Right forelimb (tissue), 1 donor: ENCODE results near the gene LRRC26.
"Not testable (repeated sequence)": the region's sequence is repeated elsewhere in the genome, so short reads cannot be mapped to it uniquely, and the experiment has no call there.

ENCODE experiments used
- DNase-seq: peaks from one replicate; pipeline ENCODE4 v3.0.0-alpha.2; 2018

LRRC26 gene

DNA sequence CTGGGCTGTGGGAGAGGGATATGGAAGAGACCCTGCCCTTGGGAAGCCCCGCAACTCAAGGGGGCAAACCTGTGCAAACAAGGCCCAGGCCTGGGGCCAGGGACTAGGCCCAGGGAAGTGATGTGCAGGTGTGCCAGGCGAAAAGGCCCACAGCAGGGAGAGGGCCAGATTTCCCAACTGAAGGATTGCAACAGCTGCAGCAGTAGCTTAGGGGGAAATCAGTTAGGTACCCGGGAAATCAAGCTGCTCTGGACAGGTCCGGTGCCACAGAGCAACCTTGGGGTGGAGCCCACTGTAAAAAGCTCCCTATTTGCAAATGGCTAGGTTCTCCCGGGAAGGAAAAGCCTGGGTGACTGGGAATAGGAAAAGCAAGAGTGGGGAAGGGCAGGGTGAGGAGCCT is 20.5 kb downstream of the LRRC26 start:
- DNase-seq, result no peak

DNA sequence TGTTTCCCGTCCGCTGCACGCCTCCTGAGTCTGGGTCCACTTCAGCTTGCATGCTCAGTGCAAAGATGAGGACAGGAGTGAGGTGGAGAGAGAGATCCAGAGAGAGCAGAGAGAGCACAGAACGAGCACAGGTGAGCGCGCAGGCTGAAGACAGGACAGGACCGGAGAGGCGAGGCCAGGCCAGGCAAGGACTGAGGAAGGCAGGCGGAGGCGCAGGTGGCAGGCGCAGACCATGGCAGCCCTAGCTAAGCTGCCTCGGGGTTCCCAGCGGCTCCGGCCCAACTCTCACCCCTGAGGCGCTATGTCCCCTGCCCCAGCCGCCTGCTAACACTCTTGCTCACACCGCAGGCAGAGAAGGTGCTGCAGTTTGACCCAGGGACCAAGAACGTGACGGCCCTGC is 21.2 kb downstream of the LRRC26 start:
- no peak for DNase-seq

DNA sequence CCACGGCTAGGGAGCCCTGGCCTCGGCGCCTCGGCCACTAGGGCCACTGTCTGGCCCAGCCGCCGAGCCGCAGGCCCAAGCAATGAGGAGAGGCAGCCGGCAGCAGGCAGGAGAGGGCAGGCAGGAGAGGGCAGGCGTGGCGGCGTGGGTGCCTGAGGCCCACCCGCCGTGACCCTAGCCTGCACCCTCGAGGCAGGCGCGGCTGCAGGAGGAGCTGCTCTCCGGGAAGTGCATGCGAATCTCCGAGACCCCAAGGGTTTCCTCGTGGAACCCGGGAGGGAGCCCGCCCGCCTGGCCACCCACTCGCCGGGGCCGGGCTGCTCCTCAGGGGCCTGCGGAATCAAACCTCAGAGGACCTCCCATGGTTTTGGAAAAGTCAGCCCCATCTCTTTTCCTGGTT is 21.6 kb downstream of the LRRC26 start:
- no peak for DNase-seq

DNA sequence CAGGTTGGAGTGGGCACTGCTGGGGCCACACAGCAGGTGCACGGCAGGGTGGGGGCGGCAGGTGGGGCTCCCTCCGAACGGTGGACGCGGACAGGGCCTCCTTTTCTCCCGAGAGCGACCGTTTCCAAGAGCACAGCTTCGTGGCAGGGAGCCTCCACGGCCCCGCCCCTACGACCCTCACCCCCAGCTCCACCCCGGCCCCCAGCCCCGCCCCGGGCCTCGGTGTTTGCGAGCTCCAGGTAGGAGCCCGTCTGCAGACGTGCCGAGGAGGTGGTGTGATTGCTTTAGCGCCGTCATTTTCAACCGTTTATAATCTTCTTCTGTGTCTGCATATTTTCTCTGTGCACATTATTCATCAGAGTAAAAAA is 22.1 kb downstream of the LRRC26 start:
- no peak for DNase-seq

DNA sequence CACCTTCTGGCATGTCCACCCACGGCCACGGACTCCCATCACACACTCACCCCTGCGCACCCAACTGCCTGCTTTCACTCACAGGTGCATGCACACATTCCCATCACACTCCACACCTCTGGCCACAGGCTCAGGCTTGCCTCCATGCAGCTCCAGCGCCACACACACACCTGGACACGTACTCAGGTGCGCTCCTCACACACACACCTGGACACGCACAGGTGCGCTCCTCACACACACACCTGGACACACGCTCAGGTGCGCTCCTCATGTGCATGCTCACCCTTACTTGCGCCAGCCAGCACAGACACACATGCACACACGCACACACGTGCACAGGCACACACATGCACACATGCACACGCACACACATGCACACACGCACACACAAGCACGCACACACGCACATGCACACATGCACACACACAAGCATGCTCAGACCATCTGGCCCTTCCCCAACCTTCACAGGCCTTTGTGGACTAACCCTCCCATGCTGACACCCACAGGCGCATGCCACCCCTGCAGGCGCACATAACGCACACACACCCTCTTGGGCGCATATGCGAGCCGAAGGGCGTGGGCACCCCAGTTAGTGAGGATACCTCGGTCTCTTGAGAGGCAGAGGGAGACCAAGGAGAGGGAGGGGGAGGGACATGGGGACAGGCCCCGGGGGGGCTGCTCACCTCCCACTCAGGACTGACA is 22.6 kb downstream of the LRRC26 start:
- no peak for DNase-seq

DNA sequence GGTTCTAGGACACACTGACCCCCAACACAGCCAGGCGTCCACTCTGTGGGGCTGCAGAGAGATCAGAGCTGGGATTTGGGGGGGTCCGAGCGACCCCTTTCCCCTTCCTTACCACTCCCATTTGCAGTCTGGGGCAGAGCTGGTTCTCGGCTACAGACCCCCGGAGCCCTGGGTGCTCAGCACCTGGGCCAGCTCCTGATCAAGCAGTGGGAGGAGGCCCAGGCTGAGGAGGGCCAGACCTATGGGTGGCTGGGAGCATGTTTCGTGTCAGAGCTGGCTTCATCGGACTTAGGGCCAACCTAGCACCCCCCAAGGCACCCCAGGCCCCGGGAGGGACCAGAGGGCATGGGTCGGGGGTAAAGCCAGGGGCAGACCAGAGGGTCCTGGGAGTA is 23.3 kb downstream of the LRRC26 start:
- no peak for DNase-seq

DNA sequence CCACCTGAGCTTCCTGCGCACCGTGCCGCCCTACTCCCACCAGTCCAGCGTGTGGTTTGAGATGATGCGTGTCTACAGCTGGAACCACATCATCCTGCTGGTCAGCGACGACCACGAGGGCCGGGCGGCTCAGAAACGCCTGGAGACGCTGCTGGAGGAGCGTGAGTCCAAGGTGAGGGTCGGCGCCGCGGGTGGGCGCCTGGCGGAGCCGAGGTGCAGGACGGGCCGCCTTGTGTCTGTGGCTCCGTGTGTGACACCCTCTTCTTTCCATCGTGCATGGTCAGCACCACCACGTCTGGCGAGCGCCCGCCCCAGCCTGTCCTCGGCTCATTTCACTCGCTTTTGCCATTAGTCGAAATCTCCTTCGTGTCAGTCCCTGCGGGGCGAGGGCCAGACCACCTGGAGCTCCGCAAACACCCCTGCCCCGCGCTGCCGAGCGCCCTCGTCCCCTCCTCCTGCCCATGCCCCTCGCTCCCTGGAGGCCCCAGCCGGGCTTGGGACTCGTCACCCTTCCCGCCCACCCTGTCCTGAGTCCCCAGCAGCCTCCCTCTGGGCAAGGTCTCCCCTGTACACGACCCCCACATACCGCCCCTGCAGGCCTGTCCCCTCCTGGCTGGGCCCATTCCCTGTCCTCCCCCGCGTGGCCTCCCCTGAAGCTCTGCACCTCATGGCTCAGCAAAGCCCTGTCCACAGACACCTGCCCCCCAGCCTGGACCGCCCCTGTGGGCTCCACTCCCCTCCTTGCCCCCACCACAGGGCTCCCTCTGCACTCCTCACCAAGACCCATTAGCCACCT is 23.9 kb downstream of the LRRC26 start:
- DNase-seq, result no peak

DNA sequence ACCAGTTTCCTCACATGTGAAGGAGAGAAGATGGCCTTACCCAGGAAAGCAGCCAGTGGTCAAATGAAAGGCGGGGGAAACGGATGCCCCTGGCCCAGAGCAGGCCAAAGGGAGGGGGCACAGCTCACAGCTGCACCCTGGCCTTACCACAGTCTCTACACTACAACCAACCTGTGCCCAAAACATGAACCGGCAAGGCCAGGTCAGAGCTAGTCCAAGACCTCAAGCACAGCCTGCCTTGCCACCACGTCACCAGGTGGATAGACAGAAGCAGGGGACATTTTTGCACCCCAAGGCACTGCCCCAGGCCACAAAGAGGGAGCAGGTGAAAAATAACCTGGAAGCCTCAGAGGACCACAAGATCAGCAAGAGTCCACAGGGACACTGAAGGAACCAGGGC is 26.4 kb downstream of the LRRC26 start:
- DNase-seq, result no peak

DNA sequence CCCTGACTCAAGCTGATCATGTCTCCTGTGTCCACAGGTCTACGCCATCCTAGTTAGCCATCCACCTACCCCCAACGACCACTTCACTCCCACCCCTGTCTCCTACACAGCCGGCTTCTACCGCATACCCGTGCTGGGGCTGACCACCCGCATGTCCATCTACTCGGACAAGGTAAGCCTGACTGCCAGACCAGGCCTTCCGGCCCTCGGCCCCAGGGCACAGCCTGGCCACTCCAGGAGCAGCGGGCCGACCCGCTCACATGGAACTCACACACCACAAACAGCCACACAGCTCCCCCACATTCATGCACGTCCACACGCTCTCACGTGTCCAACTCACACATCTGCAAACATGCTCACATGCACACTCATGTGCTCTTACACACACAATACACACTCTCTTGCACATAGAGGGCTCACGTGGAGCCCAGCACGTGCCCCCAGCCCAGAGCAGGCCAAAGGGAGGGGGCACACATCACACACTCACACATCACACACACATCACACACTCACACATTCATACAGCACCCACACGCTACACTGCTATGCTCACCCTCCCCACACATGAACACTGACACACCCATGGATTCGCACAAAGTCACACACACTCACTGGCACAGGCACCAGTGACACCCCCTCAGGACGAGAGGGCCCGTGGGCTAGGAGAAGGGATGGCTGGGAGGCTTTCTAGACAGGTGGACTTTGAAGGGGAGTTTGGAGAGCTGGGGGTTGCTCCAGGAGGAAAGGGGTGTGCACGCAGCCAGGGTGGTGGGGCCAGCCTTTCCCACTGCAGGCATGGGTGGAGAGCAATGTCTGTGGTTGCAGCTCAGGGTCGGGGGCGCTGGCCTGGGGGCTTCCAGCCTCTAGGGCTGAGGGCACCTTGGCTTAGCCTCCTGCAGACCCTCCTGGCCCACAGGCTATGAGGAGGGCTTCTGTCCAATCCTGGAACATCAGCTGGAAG is 27.6 kb downstream of the LRRC26 start:
- DNase-seq, result no peak

DNA sequence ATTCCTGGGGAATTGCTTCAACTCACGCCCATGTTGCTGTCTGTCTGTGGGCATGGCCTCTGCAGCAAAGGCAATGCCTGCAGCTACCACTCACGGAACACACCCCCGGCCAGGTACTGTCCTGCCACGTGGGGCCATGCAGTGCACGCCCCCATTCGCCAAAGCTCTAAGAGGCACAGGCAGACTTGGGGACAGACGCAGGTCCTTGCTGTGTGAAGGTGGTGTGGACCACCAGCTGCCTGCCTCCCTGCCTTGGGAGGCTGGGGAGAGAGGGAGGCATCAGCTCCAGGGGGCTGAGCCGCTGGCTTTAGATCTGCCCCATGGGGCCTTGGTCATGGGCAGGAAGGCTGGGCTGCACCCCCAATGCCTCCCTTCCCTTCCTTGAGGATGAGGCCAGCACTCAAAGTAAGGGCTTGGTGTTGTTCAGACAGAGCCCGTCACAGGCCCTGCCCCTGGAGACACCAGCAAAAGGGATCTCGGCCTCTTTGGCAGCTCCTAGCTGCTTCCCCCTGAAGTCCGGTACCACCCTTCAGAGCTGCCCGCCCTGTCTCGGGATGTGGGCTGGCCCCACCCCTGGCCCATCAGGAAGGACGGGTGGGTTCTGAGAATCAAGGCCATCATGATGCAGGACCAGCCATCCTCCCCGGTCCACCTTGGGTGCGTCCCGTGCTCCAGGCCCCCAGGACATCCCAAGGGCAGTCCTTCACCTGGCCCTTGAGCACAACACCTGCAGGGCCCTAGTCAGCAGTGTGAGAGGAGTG is 28.6 kb downstream of the LRRC26 start:
- no peak for DNase-seq

DNA sequence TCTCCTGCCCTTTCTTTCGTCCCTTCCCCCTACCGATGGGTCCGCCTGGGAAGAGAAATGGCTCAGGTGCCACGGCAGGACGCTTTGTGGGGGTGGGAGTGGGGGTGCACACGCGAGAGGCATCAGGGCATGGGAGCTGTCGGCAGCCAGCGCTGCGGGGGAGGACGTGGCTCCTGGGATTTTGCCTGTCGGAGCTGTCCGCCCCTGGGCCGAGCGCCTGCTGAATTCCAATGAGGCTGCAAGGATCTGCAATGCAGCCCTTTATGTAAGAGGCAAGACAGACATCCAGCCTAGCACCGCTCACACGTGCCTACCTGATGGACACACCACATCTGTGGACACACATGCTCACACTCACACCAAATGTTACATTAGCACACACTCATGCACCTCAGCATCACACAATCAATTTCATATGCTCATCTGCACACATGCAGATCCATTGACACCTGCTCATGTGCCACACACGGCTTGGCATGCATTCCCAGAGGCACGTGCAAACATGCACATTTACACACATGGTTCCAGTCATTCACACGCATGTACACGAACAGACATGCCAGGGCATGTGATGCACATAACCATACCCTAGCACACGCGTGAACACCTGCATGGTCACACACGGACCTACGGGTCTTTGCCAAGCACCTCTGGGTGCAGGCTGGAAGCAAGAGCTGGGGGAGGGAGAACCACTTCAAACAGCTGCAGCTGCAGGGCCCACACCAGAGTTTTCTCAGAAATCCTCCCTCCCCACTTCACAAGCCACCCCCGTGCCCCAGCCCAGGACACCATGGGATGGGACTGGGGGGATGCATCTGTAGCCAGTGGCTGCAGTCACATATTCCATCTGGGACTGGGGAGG is 29.5 kb downstream of the LRRC26 start:
- no peak for DNase-seq

DNA sequence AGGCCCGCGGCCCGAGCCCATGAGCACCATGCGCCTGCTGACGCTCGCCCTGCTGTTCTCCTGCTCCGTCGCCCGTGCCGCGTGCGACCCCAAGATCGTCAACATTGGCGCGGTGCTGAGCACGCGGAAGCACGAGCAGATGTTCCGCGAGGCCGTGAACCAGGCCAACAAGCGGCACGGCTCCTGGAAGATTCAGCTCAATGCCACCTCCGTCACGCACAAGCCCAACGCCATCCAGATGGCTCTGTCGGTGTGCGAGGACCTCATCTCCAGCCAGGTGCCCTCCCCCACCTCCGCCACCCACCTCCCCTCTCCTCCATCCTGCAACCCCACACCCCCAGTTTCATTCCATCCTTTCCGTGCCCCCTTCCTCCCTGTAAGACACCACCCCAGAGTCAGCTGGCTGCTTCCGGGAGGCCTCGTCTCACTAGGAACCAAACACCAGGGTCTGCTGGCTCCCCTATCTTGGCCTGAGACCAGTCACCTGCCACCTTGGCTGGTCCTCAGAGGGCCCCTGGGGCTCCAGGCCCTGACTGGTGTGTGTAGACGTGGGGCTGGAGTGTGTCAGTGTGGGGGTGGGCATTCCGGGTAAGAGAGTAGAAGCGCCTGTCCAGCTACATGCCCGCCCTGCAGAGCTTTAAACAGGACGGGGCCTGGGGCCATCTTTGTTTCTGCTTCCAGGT is 30.2 kb downstream of the LRRC26 start:
- no peak for DNase-seq

DNA sequence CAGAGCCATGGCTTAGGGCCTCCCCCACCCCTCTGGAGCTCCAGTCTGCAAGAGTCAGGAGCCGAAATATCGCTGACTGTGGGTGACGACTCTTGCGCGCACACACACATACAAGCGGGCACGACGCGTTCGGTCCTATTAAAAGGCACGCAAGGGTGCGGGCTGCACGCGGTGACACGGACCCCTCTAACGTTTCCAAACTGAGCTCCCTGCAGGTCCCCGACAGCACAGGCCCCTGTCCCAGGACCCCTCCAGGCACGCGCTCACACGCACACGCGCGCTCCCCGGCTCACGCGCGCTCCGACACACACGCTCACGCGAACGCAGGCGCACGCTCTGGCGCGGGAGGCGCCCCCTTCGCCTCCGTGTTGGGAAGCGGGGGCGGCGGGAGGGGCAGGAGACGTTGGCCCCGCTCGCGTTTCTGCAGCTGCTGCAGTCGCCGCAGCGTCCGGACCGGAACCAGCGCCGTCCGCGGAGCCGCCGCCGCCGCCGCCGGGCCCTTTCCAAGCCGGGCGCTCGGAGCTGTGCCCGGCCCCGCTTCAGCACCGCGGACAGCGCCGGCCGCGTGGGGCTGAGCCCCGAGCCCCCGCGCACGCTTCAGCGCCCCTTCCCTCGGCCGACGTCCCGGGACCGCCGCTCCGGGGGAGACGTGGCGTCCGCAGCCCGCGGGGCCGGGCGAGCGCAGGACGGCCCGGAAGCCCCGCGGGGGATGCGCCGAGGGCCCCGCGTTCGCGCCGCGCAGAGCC is 31.0 kb downstream of the LRRC26 start, which contains the start of gene GRIN1:
Gene GRIN1, plus strand, starts transcription at position 433 of the 746 bp plus-strand sequence. CDS start 333 bp downstream, outside the sequence.
- DNase-seq, result peak; percentile 70

DNA sequence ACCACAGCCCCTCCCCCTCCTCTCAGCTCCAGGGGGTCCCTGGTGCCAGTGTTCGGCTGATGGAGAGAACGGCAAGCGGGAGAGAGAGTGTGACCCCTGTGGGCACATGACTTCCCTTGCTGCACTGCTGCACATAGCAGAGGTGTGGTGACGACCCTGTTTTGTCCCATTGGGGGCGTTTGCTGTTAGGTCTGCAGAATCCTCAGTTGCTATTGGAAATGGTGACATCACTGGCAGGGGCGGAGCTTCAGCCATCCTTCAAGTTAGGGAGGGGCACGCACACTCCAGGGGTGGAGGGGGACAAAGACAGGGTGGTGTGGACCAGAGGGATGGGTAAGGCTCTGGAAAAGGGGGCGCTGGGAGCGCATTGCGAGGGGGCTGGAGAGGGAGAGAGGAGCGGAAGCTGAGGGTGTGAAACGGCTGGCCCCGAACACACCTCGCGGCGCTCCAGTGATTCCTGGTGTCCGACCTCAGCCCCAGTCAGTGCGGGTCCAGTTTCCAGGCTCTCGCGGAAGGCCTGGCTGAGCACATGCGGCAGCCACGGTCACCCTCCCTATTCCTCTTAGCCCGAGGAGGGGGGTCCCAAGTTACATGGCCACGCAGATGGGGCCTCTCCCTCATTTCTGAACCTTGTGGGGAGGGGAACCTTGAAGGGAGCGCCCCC is 31.7 kb downstream of the LRRC26 start:
- DNase-seq, result no peak

DNA sequence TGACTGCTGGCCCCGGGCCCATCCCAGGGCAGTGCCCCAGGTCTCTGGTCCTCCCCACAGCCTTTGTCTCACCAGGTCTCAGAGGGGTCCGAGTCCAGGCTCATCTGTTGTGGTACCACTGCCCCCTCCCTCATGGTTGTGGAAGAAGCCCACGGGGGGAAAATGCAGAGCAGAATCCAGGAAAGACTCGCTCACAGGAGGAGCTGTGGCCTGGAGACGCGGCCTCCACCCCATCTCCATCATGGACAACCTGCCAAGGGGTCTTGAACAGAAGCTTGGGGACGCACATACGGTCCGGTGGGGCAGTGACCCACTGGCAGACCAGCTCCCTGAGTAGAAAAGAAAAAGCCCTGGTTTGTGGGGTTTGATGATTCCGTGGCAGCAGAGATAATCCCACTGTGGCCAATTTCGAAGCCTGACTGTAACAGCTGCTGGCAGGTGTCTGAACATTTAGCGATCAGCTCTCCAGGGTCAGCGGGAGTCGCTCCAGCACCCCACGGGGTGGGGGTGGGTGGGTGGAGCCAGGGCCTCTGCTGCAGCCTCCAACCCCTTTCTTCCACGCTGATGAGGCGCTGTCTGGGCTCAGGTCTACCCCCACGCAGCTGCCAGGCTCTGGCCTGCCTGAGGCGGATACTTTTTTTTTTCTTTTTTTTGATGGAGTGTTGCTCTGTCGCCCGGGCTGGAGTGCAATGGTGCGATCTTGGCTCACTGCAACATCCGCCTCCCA is 32.8 kb downstream of the LRRC26 start:
- no peak for DNase-seq

DNA sequence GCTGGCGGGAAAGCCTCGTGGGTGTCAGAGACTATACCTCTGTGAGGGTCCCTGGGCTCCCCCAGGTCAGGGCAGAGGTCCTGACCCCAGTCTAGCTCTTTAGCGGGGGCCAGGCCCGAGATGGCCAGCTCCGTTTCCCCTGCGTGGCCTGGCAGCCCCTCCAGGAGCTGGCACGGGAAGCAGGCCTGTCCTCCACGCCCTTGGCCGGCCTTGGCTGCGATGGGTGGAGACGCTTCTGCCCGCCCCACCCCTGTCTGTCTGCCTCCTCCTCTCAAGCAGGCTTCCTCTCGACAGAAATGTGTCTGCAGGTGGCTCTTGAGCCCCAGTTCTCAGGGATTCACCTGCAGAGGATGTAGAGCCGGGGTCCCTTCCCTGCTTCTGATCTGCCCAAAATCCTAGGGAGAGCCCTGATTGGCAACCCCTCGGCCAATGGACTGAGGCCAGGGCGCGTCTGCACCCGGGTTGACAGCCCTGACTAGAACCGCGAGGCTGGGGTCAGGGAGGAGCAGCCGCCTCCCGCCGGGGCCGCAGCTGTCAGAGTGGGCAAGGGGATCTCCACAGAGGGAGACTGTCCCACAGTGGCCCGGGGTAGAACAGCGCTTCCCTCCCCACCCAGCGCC is 33.5 kb downstream of the LRRC26 start:
- no peak for DNase-seq

DNA sequence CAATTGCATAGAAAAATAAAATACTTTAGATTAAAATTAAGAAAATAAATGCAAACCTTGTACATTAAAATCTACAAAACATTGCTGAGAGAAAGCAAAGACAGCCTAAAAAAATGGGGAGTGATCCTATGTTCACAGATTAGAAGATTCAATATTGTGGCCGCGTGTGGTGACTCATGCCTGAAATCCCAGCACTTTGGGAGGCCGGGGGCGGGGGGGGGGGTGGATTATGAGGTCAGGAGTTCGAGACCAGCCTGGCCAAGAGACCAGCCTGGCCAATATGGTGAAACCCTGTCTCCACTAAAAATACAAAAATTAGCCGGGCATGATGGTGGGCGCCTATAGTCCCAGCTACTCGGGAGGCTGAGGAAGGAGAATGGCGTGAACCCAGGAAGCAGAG is 34.7 kb downstream of the LRRC26 start:
- not testable (repeated sequence) for DNase-seq

DNA sequence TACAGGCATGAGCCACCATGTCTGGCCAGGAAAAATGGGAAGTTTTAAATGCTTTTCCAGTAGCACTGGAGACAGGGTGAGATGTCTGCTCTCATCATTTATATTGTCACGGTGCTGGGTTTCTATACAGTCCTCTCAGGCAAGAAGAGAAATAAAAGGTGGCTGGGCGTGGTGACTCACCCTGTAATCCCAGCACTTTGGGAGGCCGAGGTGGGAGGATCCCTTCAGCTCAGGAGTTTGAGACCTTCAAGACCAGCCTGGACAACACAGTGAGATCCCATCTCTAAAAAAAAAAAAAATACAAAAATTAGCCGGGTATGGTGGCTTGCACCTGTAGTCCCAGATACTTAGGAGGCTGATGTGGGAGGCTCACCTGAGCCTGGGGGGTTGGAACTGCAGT is 35.7 kb downstream of the LRRC26 start:
- no peak for DNase-seq
